HG02970 (cell line): ENCODE results near the gene CALML4.
"Not testable (repeated sequence)": the region's sequence is repeated elsewhere in the genome, so short reads cannot be mapped to it uniquely, and the experiment has no call there.

Experiments
- ATAC-seq: cut with Tn5 transposase; IDR thresholded peaks from one replicate; pipeline ENCODE4 v1.9.1; 2021; ENCODE audit warnings: mild to moderate bottlenecking, moderate library complexity, moderate number of reproducible peaks; ENCODE audit not compliant: unreplicated experiment, low FRiP score

The CALML4 gene

DNA sequence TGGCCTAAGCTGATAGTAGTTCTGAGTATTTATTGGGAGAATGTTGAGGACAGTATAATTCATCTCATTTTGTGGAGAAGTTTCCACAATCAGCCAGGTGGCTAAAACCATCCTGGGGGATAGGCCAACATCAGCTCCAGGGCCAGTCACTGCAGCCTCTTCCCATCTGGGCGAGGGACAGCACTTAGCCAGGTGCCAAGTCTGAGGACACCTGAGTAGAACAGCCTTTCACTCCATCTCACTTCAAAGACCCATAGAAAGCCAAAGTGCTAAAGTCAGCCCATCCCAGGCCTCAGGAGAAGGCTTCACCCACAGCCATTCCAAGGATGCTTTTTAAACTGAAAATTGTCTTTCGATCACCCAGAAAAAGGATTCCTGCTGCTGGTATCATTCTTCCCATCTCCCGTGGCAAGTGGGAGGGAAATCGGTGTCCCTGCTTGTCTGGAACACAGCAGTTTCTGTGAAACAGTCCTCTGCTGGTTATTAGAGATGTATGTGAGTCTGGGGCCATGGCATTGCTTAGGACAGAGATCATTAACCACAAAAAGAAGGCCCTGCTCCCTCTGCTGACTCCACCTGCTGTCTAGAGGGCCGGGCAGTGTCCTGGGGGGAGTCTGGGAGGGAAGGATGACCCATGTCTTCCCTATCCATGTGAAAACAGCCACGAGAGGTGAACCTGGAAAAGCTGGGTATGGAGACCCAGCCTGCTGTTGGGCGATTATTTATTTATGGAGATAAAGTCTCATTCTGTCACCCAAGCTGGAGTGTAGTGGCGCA, 9.6 kb downstream of the CALML4 start:
- ATAC-seq, result no peak

- ATAC-seq, result no peak
Measured at GRCh38 chr15:68192804-68193486, 12.2 kb downstream of the CALML4 start.

DNA sequence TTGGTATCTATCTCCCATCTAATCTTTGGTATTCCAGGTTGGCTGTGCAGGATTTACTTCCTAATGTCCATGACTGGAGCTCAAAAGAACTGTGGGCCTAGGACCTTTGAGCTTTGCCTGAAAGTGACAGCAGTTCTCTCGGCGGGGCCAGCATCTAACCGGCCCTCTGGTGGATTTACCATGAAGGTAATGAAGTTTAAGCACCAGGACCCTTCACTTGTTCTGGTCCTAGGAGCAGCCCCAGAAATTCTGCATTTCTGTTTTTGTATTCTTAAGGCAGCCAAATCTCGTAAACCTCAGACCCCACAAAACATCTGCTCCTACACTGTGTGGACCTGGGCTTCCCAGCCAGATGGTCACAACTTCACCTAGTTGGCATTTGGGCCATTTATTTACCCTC, 13.0 kb downstream of the CALML4 start:
- ATAC-seq, result no peak

- ATAC-seq, result no peak
Measured at GRCh38 chr15:68191555-68191954, 13.6 kb downstream of the CALML4 start.

DNA sequence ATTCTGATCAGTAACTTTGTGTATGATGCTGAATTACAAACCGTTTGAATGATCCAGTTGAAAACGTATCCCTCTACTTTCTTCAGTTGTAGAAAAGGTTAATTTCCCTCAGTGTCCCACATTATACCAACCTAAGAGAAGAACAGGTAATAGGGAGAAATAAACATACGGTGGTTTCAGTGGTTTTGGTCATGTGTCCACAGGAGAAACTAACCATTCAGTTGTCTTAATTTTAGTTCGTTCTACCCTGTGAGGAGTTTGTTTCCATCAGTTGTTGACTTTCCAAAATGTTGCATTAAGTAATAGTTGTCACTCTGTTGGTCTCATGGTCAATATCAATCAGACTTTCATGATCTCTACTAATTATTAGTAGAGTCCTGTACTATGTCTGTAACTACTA, 15.1 kb downstream of the CALML4 start:
- ATAC-seq, result no peak

DNA sequence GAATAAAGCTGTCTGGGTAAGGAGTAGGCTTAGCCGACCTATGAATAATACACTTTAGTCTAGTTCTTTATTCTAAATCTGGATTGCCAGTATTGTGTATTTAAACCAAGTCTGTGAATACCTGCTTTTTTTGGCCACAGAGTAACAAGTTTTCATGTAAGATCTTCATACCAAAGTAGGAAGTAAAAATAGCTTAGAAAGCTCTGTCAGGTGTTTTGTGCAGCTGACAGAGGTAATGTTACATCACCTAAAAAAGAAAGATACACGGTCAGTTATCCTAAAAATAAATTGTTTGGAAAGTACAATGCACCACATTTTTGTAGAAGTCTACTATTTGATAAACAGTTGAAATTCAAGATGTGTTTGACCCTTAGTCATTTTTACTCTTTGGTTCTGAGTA, 16.5 kb downstream of the CALML4 start:
- no peak for ATAC-seq

GRCh38 chr15:68187559-68187958, 17.6 kb downstream of the CALML4 start:
- ATAC-seq, result no peak

DNA sequence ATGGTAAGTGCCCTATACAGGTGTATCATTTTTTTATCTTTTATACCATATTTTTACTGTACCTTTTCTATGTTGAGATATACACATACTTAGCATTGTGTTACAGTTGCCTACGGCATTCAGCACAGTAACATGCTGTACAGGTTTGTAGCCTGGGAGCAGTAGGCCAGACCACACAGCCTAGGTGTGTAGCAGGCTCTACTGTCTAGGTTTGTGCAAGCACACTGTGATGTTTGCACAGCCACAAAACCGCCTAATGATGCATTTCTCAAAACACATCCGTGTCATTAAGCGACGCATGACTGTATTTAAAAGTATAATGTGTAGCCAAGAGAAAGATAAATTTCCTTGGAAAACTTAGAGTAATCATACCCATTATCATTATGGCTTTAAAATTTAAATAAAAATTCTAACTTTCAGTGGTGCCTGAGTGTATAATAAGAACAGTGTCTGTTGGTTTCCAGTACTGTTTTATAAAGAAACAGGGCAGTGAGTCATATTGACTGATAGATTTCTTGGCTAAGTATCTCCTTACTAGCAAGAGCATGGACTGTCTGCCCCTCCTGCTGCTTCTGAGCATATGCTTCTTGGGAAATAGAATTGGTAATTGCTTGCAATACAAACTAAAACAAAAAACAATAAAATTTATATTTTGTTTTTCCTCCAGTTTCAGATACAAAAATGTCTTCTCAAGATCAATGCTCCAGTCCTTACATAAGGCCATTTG, 18.3 kb downstream of the CALML4 start:
- no peak for ATAC-seq

GRCh38 chr15:68184616-68185480, 20.3 kb downstream of the CALML4 start:
- no peak for ATAC-seq

DNA sequence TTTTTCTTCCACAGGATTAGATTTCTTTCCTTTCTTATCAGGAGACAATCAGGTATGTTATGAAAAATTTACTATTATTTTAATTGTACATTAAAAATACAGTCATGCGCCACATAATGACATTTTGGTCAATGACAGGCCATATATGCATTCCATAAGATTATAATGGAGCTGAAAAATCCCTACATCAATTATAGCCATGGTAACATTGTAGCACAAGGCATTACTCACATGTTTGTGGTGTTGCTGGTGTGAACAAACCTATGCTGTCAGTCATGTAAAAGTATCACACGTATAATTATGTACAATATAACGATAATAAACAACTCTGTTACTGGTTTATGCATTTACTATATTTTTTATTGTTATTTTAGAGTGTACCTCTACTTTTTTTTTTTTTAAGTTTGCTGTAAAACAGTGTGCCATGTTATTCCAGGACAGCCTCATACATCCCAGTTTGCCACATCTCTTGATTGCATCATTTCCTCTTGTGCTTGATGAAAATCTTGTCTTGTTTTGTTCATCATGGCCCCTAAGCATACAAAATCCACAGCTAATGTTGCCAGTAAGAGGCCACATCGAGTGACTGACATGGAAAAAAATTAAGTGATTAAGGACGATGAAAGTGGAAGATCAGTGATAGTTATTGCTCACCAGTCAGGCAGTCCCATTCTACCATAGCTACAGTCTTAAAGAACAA, 21.4 kb downstream of the CALML4 start:
- no peak for ATAC-seq

DNA sequence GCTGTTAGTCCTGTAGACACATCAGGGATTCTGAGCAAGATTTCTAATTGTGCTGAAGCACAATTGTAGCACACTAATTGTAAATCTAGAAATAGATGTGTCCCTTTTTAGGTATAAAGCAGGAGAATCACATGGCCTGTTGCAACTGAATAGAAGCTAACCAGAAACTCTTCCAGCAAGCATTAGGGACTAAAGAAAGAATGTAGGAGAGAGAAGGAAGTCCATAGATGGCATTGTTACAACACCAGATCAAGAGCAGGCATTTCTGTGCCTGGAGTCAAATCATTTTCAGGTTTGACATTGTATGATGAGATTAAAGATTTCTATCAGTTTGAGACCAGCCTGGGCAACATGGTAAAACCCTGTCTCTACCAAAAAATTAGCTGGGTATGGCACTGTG, 27.4 kb downstream of the CALML4 start:
- no peak for ATAC-seq

GRCh38 chr15:68176601-68177000, 28.5 kb downstream of the CALML4 start:
- no peak for ATAC-seq

- no peak for ATAC-seq
Measured at GRCh38 chr15:68175526-68175925, 29.6 kb downstream of the CALML4 start.

GRCh38 chr15:68173119-68173518, 32.0 kb downstream of the CALML4 start:
- ATAC-seq, result no peak

GRCh38 chr15:68172037-68172436, 33.1 kb downstream of the CALML4 start:
- ATAC-seq, result not testable (repeated sequence)

DNA sequence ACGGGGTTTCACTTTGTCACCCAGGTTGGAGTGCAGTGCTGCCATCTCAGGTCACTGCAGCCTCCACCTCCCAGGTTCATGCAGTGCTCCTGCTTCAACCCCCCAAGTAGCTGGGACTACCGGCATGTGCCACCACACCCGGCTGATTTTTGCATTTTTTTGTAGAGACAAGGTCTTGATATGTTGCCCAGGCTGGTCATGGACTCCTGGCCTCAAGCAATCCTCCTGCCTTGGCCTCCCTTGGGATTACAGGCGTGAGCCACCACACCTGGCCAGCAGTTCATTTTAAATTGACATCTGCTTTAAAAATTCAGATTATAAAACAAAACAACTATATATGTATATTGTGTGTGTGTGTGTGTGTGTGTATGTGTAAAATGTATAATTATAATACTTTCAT, 38.3 kb downstream of the CALML4 start:
- ATAC-seq, result no peak

DNA sequence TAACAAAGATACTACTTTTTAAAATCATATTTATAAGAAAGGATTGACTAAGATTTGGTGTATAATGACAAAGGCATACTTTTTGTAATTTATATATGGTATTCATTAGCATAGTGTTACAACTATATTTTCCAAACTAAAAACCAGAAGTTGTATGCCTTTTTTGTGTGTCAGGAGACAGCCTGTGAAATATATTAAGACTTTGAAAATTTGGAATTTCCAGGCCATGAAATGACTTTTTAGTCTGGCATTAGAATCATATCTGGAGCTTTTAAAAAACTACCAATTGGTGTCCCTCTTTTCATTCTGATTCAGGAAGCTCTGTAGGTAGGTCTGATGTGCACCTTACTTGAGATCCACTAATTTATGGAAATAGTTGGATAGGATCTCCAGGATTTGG, 41.9 kb downstream of the CALML4 start:
- no peak for ATAC-seq

GRCh38 chr15:68158046-68158628, 47.0 kb downstream of the CALML4 start:
- no peak for ATAC-seq

- no peak for ATAC-seq
Measured at GRCh38 chr15:68157074-68157473, 48.1 kb downstream of the CALML4 start.
